ENCODE results near the gene TNNT3.
"Not testable (repeated sequence)": the region's sequence is repeated elsewhere in the genome, so short reads cannot be mapped to it uniquely, and the experiment has no call there.

The TNNT3 gene

GRCh38 chr11:1881442-1882264 lies 37.9 kb upstream of the TNNT3 start:
- no peak for DNase-seq (ENCODE audit: low read depth in 3 of 3)

GRCh38 chr11:1882265-1883238 lies 37.0 kb upstream of the TNNT3 start:
- peak; percentile 61 to 82 (median 63) for DNase-seq (ENCODE audit: low read depth in 3 of 3)

- DNase-seq (ENCODE audit: low read depth in 3 of 3) = no peak
These were observed 35.9 kb upstream of the TNNT3 start for GRCh38 chr11:1883346-1884302.

- DNase-seq (ENCODE audit: low read depth in 3 of 3) = no peak
These were observed 35.2 kb upstream of the TNNT3 start for GRCh38 chr11:1884303-1884700.

GRCh38 chr11:1886551-1886950 lies 33.0 kb upstream of the TNNT3 start:
- DNase-seq (ENCODE audit: low read depth in 3 of 3) = not testable (repeated sequence)

- DNase-seq (ENCODE audit: low read depth in 3 of 3) = no peak
These were observed 31.8 kb upstream of the TNNT3 start for GRCh38 chr11:1887451-1888346.

- no peak for DNase-seq (ENCODE audit: low read depth in 3 of 3)
These were observed 31.2 kb upstream of the TNNT3 start for GRCh38 chr11:1888347-1888753.

GRCh38 chr11:1888811-1889210 lies 30.7 kb upstream of the TNNT3 start:
- DNase-seq (ENCODE audit: low read depth in 3 of 3) = no peak

- DNase-seq (ENCODE audit: low read depth in 3 of 3) = peak; percentile 26 to 54 (median 49)
These were observed 30.1 kb upstream of the TNNT3 start for GRCh38 chr11:1889224-1889930.

GRCh38 chr11:1889941-1890855 lies 29.3 kb upstream of the TNNT3 start:
- no peak for DNase-seq (ENCODE audit: low read depth in 3 of 3)

- no peak for DNase-seq (ENCODE audit: low read depth in 3 of 3)
These were observed 28.4 kb upstream of the TNNT3 start for GRCh38 chr11:1890856-1891830.

GRCh38 chr11:1891831-1892115 lies 27.7 kb upstream of the TNNT3 start, which contains the start of gene PRR33:
Gene PRR33, minus strand, starts transcription at chr11:1891895. Its CDS starts 1,311 bp downstream, at chr11:1890584.
- DNase-seq (ENCODE audit: low read depth in 3 of 3) = no peak

GRCh38 chr11:1892116-1892515 lies 27.4 kb upstream of the TNNT3 start:
- no peak for DNase-seq (ENCODE audit: low read depth in 3 of 3)

GRCh38 chr11:1892558-1892957 lies 26.9 kb upstream of the TNNT3 start:
- DNase-seq (ENCODE audit: low read depth in 3 of 3) = no peak

GRCh38 chr11:1893581-1894359 lies 25.7 kb upstream of the TNNT3 start:
- DNase-seq (ENCODE audit: low read depth in 3 of 3) = no peak

- DNase-seq (ENCODE audit: low read depth in 3 of 3) = no peak
These were observed 24.7 kb upstream of the TNNT3 start for GRCh38 chr11:1894759-1895158.

GRCh38 chr11:1896468-1896867 lies 23.0 kb upstream of the TNNT3 start:
- DNase-seq (ENCODE audit: low read depth in 3 of 3) = no peak
